ENCODE results near the gene SBK3. TPM values are rescaled to one million over a fixed set of nuclear protein-coding genes. Genes with fewer than 3 reads are reported as not detected.

Gene SBK3
- total and polyA plus RNA-seq, 2 of the 8 experiments (the other 6 are each of a cell fraction or from before 2014, with no cell fraction given) = 0.76 to 1.5 TPM

DNA sequence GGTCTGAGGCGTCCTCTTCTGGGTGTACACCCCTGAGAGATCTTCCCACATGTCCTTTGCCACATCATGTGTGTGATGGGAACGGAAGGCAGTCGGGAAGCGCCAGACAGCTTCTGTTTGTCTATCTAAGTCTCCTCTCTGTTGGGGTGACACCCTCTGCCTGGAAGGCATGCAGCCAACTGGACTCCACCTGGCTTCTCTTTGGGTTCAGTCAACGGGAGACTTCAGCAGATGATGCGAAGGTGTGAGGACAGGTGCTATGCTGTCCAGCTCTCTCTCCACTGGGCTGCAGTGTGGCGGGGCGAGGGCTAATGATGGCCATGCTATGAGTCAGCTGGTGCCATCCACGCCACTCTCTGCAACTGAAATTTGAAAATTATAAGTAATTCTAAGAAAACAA is 14.3 kb upstream of the SBK3 start:
- no peaks in the 10 kb centered on the region for H3K36me3 ChIP-seq (ENCODE audit: control insufficient read depth in 2 of 4, insufficient read depth in 4 of 4, low read length in 3 of 4)
- no peak overlapping the region for H2BK15ac ChIP-seq (ENCODE audit: low read length)
- no peak overlapping the region for H3K4me2 ChIP-seq (ENCODE audit: insufficient read depth in 1 of 2, low read depth in 2 of 2, low read length in 2 of 2)
- DNase-seq (ENCODE audit: low read depth in 1 of 2, low spot score in 2 of 2) (no peak), FAIRE-seq (no peak)
- H4K20me1 ChIP-seq (replicated peaks in 1 of 2; ENCODE audit: control insufficient read depth in 1 of 2, insufficient read depth in 2 of 2, low read length in 2 of 2) = no peaks in the 10 kb centered on the region
- no peak overlapping the region for H2BK120ac ChIP-seq (replicated peaks; ENCODE audit: low read depth, low read length)
- H4K8ac ChIP-seq (ENCODE audit: extremely low read depth, insufficient read depth, low read length) = no peak overlapping the region
- H3K23ac ChIP-seq (ENCODE audit: insufficient read length) = no peak overlapping the region
- no peaks in the 10 kb centered on the region for H3K79me1 ChIP-seq (ENCODE audit: low read depth, low read length)
- no peak overlapping the region for H4K5ac ChIP-seq (ENCODE audit: insufficient read length, low read depth, low read length)
- H2AFZ ChIP-seq (ENCODE audit: low read length) = no peak overlapping the region
- no peak overlapping the region for H3K27ac ChIP-seq (ENCODE audit: low read depth, low read length)
- H3K4ac ChIP-seq (replicated peaks; ENCODE audit: insufficient read length, low read depth, low read length) = no peak overlapping the region
- ChIA-PET CTCF (ENCODE audit: partially characterized antibody) (interaction anchor here (0.9 kb wide), 1 partner anchor 24 kb away, joined by 3 read pairs; no protein-coding TSS in a partner anchor), POLR2A (ENCODE audit: partially characterized antibody) (interaction anchor here (0.7 to 2.3 kb wide), 5 partner anchors 10 to 52 kb away, joined by 3 to 10 read pairs (median 4); partner anchors contain the start of gene ZNF579)
- H3K23me2 ChIP-seq (ENCODE audit: low read depth, low read length) = no peaks in the 10 kb centered on the region
- peak overlapping the region; percentile 27; the same call in 1 of the 2 replicates for H2BK12ac ChIP-seq (ENCODE audit: low read depth, low read length)
- no peak overlapping the region for H4K91ac ChIP-seq (replicated peaks; ENCODE audit: insufficient read length, low read length)
- no peaks in the 10 kb centered on the region for H3K79me2 ChIP-seq (ENCODE audit: control insufficient read depth in 1 of 2, insufficient read depth in 2 of 2, low read length in 2 of 2)
- no peak overlapping the region for H3K9ac ChIP-seq (replicated peaks in 1 of 4; ENCODE audit: extremely low read depth in 1 of 4, low read depth in 3 of 4, low read length in 3 of 4)
- H3K56ac ChIP-seq (replicated peaks; ENCODE audit: insufficient read length, low read depth, low read length) = no peak overlapping the region
- H3K18ac ChIP-seq (ENCODE audit: extremely low read depth, low read length) = no peak overlapping the region
- no peak overlapping the region for H2BK5ac ChIP-seq (ENCODE audit: low read depth, low read length)
- WGBS, 2 experiments (ENCODE audit: extremely low coverage in 1 of 2, insufficient coverage in 1 of 2, insufficient read length in 1 of 2, insufficient replicate concordance in 2 of 2, low coverage in 1 of 2, low lambda C conversion rate in 2 of 2, missing lambda C conversion rate in 1 of 2) = 88% methylated on average over 8 of the region's 9 CpGs; no CpG with 5 or more reads in 1 of the 2 experiments
- peaks cover 0 to 3% (median 0%) of the 10 kb centered on the region in 4 experiments; a peak in 2 of 7 replicates for H3K4me1 ChIP-seq (replicated peaks in 1 of 4; ENCODE audit: control insufficient read depth in 3 of 4, insufficient read depth in 4 of 4, low read length in 3 of 4)
- H2BK20ac ChIP-seq (ENCODE audit: low read length) = no peak overlapping the region
- no peak overlapping the region for H3K14ac ChIP-seq (ENCODE audit: insufficient read length)
- no peak for TF ChIP-seq SIX5 (IDR thresholded peaks at IDR 0.05; ENCODE audit: low read depth, low read length)
- no peak for TF ChIP-seq PHF8 (conservative IDR thresholded peaks at IDR 0.05; ENCODE audit: low read depth, low read length)
- no peak for TF ChIP-seq EGR1 (IDR thresholded peaks at IDR 0.05; ENCODE audit: borderline replicate concordance, low read depth, low read length)
- H3K9me3 ChIP-seq (ENCODE audit: insufficient read depth in 2 of 2, low read depth in 1 of 2, low read length in 1 of 2) = no peaks in the 10 kb centered on the region
- no peak overlapping the region for H2AK5ac ChIP-seq (ENCODE audit: low read depth, low read length)
- H3K27me3 ChIP-seq (replicated peaks in 1 of 4; ENCODE audit: control insufficient read depth in 3 of 4, extremely low read depth in 1 of 4, insufficient read depth in 3 of 4, low read length in 3 of 4) = no peaks in the 10 kb centered on the region; a peak in 1 of 7 replicates
- no peak overlapping the region for H3K4me3 ChIP-seq (ENCODE audit: extremely low read depth in 1 of 4, insufficient read depth in 2 of 4, low read depth in 3 of 4, low read length in 4 of 4)
